K562 (cell line): ENCODE data around the gene SLC22A16. TPM values are rescaled to one million over a fixed set of nuclear protein-coding genes. Genes with fewer than 3 reads are reported as not detected.

Source experiments
- CBX5 ChIP-seq: IDR thresholded peaks from 2 replicates; pipeline ENCODE4 v1.6.1; 2014; ENCODE audit warnings: low read depth, borderline replicate concordance
- DPF2 ChIP-seq: fragments of 450-650 bp; IDR thresholded peaks from 2 replicates; pipeline ENCODE4 v1.6.1; 2016
- EP400 ChIP-seq: fragments of 450-650 bp; IDR thresholded peaks from 2 replicates; pipeline ENCODE4 v1.6.1; 2017; ENCODE audit warnings: antibody characterized with exemption, mild to moderate bottlenecking, moderate library complexity
- HSF4 ChIP-seq: fragments of 250-450 bp; sonication (Bioruptor Pico); IDR thresholded peaks from 2 replicates; pipeline ENCODE4 v2.1.2; 2022; ENCODE audit warnings: mild to moderate bottlenecking, moderate library complexity, borderline replicate concordance
- KDM2B ChIP-seq: fragments of 250-450 bp; sonication (Bioruptor Pico); IDR thresholded peaks from 2 replicates; pipeline ENCODE4 v1.8.0; 2021; ENCODE audit warnings: mild to moderate bottlenecking, moderate library complexity
- MAFF ChIP-seq: IDR thresholded peaks from 2 replicates; pipeline ENCODE4 v1.6.1; 2012; ENCODE audit warnings: low read length, improper control_type of control experiment
- MTA3 ChIP-seq: fragments of 450-650 bp; formaldehyde crosslinking; IDR thresholded peaks from 2 replicates; pipeline ENCODE4 v1.6.1; 2017; ENCODE audit warnings: mild to moderate bottlenecking, borderline replicate concordance
- MYBL2 ChIP-seq, 2 experiments: fragments of 450-650 bp in 1 of 2; sonication (generic) in 1 of 2; formaldehyde crosslinking in 1 of 2; IDR thresholded peaks; 2 replicates each; pipeline versions ENCODE4 v1.6.1 to v1.8.1; 2017 to 2022; ENCODE audit warnings: borderline replicate concordance in 1 of 2, inconsistent platforms in 1 of 2, low read depth in 1 of 2, mild to moderate bottlenecking in 1 of 2, missing genetic modification reagents in 1 of 2, moderate library complexity in 1 of 2
- RBM14 ChIP-seq: fragments of 200-400 bp; formaldehyde crosslinking; IDR thresholded peaks from 2 replicates; pipeline ENCODE4 v1.6.1; 2018; ENCODE audit warnings: low read depth, mild to moderate bottlenecking, low read length, moderate library complexity, borderline replicate concordance; ENCODE audit not compliant: insufficient read depth
- SNIP1 ChIP-seq: fragments of 450-650 bp; IDR thresholded peaks from 2 replicates; pipeline ENCODE4 v1.7.1; 2017; ENCODE audit warnings: low read depth, mild to moderate bottlenecking
- SREBF1 ChIP-seq: fragments of 150-350 bp; IDR thresholded peaks from 2 replicates; pipeline ENCODE4 v1.6.1; 2014; ENCODE audit warnings: antibody characterized with exemption, low read depth, low read length, borderline replicate concordance
- SRSF9 ChIP-seq: fragments of 200-400 bp; formaldehyde crosslinking; IDR thresholded peaks from 2 replicates; pipeline ENCODE4 v1.6.1; 2017; ENCODE audit warnings: low read depth, low read length, borderline replicate concordance
- TAF15 ChIP-seq: fragments of 200-400 bp; formaldehyde crosslinking; IDR thresholded peaks from 2 replicates; pipeline ENCODE4 v1.6.1; 2017; ENCODE audit warnings: mild to moderate bottlenecking, low read depth, low read length, moderate library complexity
- ZFP36 ChIP-seq: fragments of 150-350 bp; IDR thresholded peaks from 2 replicates; pipeline ENCODE4 v1.6.1; 2018; ENCODE audit warnings: low read length, low read depth; ENCODE audit not compliant: partially characterized antibody
- ZNF347 ChIP-seq: fragments of 450-650 bp; formaldehyde crosslinking; IDR thresholded peaks from 2 replicates; pipeline ENCODE4 v1.4.0; 2020; ENCODE audit warnings: low read depth, mild to moderate bottlenecking, moderate library complexity
- ZNF57 ChIP-seq: fragments of 450-650 bp; formaldehyde crosslinking; IDR thresholded peaks from 2 replicates; pipeline ENCODE4 v1.4.0; 2020; ENCODE audit warnings: mild to moderate bottlenecking, moderate library complexity
- ZNF644 ChIP-seq: fragments of 200-800 bp; sonication (Bioruptor generic); IDR thresholded peaks from 2 replicates; pipeline ENCODE4 v1.6.1; 2016; ENCODE audit warnings: low read depth, missing genetic modification characterization, missing compliant biosample characterization
- polyA plus RNA-seq, 8 experiments: library from polyadenylated mRNA; depleted of rRNA in 4 of 8; stranded (reverse) in 5 of 8; unstranded in 3 of 8; fragments of >200 nt; fragmentation: Nextera tagmentation in 2 of 8; fragmentation: Illumina TruSeq in 1 of 8; extraction: Ambion mirVana in 2 of 8; extraction: Trizol in 1 of 8; gene quantifications; 2 replicates each; pipeline versions ENCODE4 v1.2.1 to v1.2.3, GENCODE V29; 2011 to 2014; ENCODE audit warnings: inconsistent platforms in 1 of 8, missing spikeins in 1 of 8
- total RNA-seq, 7 experiments: library from RNA; depleted of rRNA in 6 of 7; stranded (reverse); fragments of >200 nt in 6 of 7; fragmentation: Illumina TruSeq in 2 of 7; extraction: Trizol in 2 of 7; gene quantifications; 2 replicates each; pipeline versions ENCODE4 v1.2.1 to v1.2.3, GENCODE V29; 2011 to 2021; ENCODE audit warnings: low replicate concordance in 1 of 7
- TF ChIP-seq, protein P1 (sequence below): fragments of 450-650 bp; formaldehyde crosslinking; IDR thresholded peaks from 2 replicates; pipeline ENCODE4 v1.4.0; 2022; ENCODE audit warnings: missing genetic modification characterization
- TF ChIP-seq, protein P2 (sequence below): fragments of 250-450 bp; sonication (Bioruptor Pico); IDR thresholded peaks from 2 replicates; pipeline ENCODE4 v1.5.0; 2020; ENCODE audit warnings: mild to moderate bottlenecking, borderline replicate concordance
- TF ChIP-seq, protein P3 (sequence below): sonication (generic); formaldehyde crosslinking; IDR thresholded peaks from 2 replicates; pipeline ENCODE4 v1.8.0; 2022; ENCODE audit warnings: mild to moderate bottlenecking, missing genetic modification reagents
- TF ChIP-seq, protein P4 (sequence below): conservative IDR thresholded peaks from 2 replicates; pipeline ENCODE4 v1.6.1; 2011; ENCODE audit warnings: low read depth, mild to moderate bottlenecking, low read length; ENCODE audit not compliant: control insufficient read depth

SLC22A16 gene
- total and polyA plus RNA-seq, 9 of the 15 experiments (the other 6 are each of a cell fraction or from before 2014, with no cell fraction given) = not detected

DNA sequence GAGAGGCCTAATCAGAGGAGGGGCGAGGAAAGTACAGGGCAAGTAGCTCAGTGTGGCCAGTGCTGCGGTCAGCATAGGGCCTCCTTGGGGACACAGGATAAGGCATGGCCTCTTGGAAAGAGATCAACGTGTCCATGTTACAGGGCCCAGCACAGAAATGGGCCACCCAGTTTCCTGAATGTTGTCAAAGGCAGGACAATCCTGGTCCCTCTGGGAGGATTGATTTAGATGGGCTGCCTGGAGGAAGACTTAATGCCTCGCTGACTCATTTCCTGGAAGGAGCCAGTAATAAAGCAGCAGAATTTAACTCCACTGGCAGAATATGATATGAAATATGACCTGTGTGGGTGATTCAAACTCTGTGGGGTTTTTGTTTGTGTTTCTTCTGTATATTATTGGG is 77.6 kb downstream of the SLC22A16 start (continued):
- TF ChIP-seq RBM14 = no peak
- TF ChIP-seq, protein P1, sequence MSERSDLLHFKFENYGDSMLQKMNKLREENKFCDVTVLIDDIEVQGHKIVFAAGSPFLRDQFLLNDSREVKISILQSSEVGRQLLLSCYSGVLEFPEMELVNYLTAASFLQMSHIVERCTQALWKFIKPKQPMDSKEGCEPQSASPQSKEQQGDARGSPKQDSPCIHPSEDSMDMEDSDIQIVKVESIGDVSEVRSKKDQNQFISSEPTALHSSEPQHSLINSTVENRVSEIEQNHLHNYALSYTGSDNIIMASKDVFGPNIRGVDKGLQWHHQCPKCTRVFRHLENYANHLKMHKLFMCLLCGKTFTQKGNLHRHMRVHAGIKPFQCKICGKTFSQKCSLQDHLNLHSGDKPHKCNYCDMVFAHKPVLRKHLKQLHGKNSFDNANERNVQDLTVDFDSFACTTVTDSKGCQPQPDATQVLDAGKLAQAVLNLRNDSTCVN = no peak
- TF ChIP-seq DPF2 = no peak
- TF ChIP-seq ZFP36 = peak; percentile 90
- TF ChIP-seq TAF15 = no peak
- TF ChIP-seq, protein P2, sequence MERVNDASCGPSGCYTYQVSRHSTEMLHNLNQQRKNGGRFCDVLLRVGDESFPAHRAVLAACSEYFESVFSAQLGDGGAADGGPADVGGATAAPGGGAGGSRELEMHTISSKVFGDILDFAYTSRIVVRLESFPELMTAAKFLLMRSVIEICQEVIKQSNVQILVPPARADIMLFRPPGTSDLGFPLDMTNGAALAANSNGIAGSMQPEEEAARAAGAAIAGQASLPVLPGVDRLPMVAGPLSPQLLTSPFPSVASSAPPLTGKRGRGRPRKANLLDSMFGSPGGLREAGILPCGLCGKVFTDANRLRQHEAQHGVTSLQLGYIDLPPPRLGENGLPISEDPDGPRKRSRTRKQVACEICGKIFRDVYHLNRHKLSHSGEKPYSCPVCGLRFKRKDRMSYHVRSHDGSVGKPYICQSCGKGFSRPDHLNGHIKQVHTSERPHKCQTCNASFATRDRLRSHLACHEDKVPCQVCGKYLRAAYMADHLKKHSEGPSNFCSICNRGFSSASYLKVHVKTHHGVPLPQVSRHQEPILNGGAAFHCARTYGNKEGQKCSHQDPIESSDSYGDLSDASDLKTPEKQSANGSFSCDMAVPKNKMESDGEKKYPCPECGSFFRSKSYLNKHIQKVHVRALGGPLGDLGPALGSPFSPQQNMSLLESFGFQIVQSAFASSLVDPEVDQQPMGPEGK = no peak
- TF ChIP-seq, protein P3, sequence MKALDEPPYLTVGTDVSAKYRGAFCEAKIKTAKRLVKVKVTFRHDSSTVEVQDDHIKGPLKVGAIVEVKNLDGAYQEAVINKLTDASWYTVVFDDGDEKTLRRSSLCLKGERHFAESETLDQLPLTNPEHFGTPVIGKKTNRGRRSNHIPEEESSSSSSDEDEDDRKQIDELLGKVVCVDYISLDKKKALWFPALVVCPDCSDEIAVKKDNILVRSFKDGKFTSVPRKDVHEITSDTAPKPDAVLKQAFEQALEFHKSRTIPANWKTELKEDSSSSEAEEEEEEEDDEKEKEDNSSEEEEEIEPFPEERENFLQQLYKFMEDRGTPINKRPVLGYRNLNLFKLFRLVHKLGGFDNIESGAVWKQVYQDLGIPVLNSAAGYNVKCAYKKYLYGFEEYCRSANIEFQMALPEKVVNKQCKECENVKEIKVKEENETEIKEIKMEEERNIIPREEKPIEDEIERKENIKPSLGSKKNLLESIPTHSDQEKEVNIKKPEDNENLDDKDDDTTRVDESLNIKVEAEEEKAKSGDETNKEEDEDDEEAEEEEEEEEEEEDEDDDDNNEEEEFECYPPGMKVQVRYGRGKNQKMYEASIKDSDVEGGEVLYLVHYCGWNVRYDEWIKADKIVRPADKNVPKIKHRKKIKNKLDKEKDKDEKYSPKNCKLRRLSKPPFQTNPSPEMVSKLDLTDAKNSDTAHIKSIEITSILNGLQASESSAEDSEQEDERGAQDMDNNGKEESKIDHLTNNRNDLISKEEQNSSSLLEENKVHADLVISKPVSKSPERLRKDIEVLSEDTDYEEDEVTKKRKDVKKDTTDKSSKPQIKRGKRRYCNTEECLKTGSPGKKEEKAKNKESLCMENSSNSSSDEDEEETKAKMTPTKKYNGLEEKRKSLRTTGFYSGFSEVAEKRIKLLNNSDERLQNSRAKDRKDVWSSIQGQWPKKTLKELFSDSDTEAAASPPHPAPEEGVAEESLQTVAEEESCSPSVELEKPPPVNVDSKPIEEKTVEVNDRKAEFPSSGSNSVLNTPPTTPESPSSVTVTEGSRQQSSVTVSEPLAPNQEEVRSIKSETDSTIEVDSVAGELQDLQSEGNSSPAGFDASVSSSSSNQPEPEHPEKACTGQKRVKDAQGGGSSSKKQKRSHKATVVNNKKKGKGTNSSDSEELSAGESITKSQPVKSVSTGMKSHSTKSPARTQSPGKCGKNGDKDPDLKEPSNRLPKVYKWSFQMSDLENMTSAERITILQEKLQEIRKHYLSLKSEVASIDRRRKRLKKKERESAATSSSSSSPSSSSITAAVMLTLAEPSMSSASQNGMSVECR (CRISPR knock-in tag) = no peak
- TF ChIP-seq MAFF = no peak
- no peak for TF ChIP-seq MTA3
- TF ChIP-seq KDM2B (CRISPR knock-in tag) = no peak
- no peak for TF ChIP-seq HSF4 (CRISPR knock-in tag)
- TF ChIP-seq, protein P4, sequence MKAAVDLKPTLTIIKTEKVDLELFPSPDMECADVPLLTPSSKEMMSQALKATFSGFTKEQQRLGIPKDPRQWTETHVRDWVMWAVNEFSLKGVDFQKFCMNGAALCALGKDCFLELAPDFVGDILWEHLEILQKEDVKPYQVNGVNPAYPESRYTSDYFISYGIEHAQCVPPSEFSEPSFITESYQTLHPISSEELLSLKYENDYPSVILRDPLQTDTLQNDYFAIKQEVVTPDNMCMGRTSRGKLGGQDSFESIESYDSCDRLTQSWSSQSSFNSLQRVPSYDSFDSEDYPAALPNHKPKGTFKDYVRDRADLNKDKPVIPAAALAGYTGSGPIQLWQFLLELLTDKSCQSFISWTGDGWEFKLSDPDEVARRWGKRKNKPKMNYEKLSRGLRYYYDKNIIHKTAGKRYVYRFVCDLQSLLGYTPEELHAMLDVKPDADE = no peak
- no peak for TF ChIP-seq ZNF347 (CRISPR knock-in tag)
- no peak for TF ChIP-seq ZNF57 (CRISPR knock-in tag)
- no peak for TF ChIP-seq ZNF644 (tag)
- no peak for TF ChIP-seq SREBF1
- TF ChIP-seq SNIP1 = no peak
- TF ChIP-seq EP400 = no peak
- no peak for TF ChIP-seq MYBL2 (IDR thresholded peaks at IDR 0.05; ENCODE audit: low read depth)
- no peak for TF ChIP-seq MYBL2 (CRISPR knock-in tag; IDR thresholded peaks at IDR 0.05; ENCODE audit: borderline replicate concordance)
- no peak for TF ChIP-seq SRSF9
- TF ChIP-seq CBX5 = no peak
